Glutamatergic neuron (in vitro differentiated cells): ENCODE measurements around the gene GUCA1C. TPM values are rescaled to one million over a fixed set of nuclear protein-coding genes. Genes with fewer than 3 reads are reported as not detected.

Experiments used
- DNase-seq: peaks from one replicate; pipeline ENCODE4 v3.0.0; 2022
- H3K27ac Mint-ChIP-seq: one replicate; pipeline ENCODE4 v1.8.0; 2020; ENCODE audit warnings: mild to moderate bottlenecking, mixed read lengths, inconsistent platforms; ENCODE audit not compliant: unreplicated experiment
- H3K27me3 Mint-ChIP-seq: one replicate; pipeline ENCODE4 v1.8.0; 2020; ENCODE audit warnings: mild to moderate bottlenecking, moderate library complexity, mixed read lengths, inconsistent platforms; ENCODE audit not compliant: unreplicated experiment
- H3K36me3 Mint-ChIP-seq: one replicate; pipeline ENCODE4 v1.8.0; 2020; ENCODE audit warnings: mild to moderate bottlenecking, mixed read lengths, inconsistent platforms; ENCODE audit not compliant: unreplicated experiment
- H3K4me1 Mint-ChIP-seq: one replicate; pipeline ENCODE4 v1.8.0; 2020; ENCODE audit warnings: mild to moderate bottlenecking, low read depth, mixed read lengths, inconsistent platforms; ENCODE audit not compliant: unreplicated experiment
- H3K4me3 Mint-ChIP-seq: one replicate; pipeline ENCODE4 v1.8.0; 2020; ENCODE audit warnings: mild to moderate bottlenecking, mixed read lengths, inconsistent platforms; ENCODE audit not compliant: unreplicated experiment
- H3K9me3 Mint-ChIP-seq: one replicate; pipeline ENCODE4 v1.8.0; 2020; ENCODE audit warnings: mild to moderate bottlenecking, moderate library complexity, mixed read lengths, inconsistent platforms; ENCODE audit not compliant: unreplicated experiment
- total RNA-seq: library from RNA; stranded (reverse); fragmentation: NEBNext Ultra II Directional; extraction: Animal tissue kit (Norgen Biotek cat#: 25700); gene quantifications from one replicate; pipeline ENCODE4 v1.2.1, GENCODE V29; 2021; ENCODE audit not compliant: unreplicated experiment
- TF ChIP-seq, protein P1 (sequence below): fragments of 200-600 bp; sonication (generic); IDR thresholded peaks from one replicate; pipeline ENCODE4 v1.5.0; 2021; ENCODE audit not compliant: partially characterized antibody, unreplicated experiment

Gene GUCA1C
- total RNA-seq, 1 donor from 2014 or later: not detected

- Mint-ChIP-seq H3K9me3 (no peaks in the 10 kb centered on the region), H3K27ac (no peak overlapping the region), H3K36me3 (no peaks in the 10 kb centered on the region), H3K4me3 (no peak overlapping the region), H3K27me3 (no peaks in the 10 kb centered on the region), H3K4me1 (peaks cover 1% of the 10 kb centered on the region)
- no peak for DNase-seq
- TF ChIP-seq, protein P1, sequence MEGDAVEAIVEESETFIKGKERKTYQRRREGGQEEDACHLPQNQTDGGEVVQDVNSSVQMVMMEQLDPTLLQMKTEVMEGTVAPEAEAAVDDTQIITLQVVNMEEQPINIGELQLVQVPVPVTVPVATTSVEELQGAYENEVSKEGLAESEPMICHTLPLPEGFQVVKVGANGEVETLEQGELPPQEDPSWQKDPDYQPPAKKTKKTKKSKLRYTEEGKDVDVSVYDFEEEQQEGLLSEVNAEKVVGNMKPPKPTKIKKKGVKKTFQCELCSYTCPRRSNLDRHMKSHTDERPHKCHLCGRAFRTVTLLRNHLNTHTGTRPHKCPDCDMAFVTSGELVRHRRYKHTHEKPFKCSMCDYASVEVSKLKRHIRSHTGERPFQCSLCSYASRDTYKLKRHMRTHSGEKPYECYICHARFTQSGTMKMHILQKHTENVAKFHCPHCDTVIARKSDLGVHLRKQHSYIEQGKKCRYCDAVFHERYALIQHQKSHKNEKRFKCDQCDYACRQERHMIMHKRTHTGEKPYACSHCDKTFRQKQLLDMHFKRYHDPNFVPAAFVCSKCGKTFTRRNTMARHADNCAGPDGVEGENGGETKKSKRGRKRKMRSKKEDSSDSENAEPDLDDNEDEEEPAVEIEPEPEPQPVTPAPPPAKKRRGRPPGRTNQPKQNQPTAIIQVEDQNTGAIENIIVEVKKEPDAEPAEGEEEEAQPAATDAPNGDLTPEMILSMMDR: no peak
Measured at GRCh38 chr3:108940568-108941263, 13.0 kb downstream of the GUCA1C start.

DNA sequence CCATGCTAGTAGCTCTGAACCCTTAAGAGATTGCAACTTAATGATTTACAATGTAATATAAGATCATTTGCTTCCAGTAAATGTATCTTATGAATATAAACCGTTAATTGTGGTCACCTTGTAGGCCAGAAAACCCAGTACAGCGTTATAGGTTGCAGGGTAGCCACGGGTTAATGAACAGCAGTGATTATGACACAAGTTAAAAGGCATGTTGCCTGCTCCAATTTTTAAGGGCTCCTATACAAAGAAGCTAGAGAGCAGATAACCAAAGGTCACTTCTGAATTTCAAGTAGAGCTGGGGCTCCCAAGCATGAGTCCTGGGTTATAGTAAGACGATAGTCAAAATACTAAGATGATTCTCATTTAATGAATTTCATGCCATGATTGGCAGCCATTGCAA is 13.5 kb downstream of the GUCA1C start:
- H3K9me3 Mint-ChIP-seq: no peaks in the 10 kb centered on the region
- TF ChIP-seq, protein P1: no peak
- no peak for DNase-seq
- H3K36me3 Mint-ChIP-seq: no peaks in the 10 kb centered on the region
- no peak overlapping the region for H3K4me3 Mint-ChIP-seq
- no peak overlapping the region for H3K27ac Mint-ChIP-seq
- H3K4me1 Mint-ChIP-seq: peaks cover 1% of the 10 kb centered on the region
- H3K27me3 Mint-ChIP-seq: no peaks in the 10 kb centered on the region

DNA sequence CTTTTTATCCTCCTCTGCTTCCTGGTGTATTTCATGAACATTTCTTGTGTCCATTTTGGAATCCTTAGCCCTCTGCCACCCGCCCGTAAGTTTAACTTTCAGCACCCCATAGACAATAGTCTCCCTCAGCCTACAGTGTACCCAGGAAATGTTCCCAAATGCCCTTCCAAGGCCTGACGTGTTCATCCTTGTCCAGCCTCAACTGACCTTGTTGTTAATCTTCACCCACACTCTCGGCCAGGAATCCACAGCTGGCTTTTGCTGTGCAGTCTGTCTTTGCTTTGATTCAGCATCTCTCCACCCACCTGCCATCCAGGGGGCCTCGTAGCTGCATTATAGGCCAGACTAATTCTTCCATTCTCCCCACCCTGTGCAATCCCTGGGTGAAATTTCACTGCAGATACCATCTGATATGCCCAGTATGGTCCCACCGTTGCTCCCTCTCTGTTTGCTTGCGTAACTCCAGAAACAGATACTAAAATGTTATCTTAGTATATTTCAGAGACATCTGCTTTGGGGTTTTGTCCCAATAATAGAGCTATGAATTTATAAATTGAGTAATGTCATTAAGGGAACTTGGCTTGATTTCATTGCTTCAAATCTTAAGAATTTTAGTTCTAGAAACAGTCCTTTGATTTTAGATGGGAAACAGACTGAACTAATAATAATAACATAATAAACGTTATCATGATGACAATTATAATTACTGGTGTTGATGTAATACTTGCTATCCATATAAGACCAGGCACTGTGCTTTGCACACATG is 16.6 kb downstream of the GUCA1C start:
- TF ChIP-seq, protein P1: no peak
- no peaks in the 10 kb centered on the region for H3K9me3 Mint-ChIP-seq
- H3K4me1 Mint-ChIP-seq: peaks cover 1% of the 10 kb centered on the region
- no peaks in the 10 kb centered on the region for H3K36me3 Mint-ChIP-seq
- no peak overlapping the region for H3K27ac Mint-ChIP-seq
- no peak overlapping the region for H3K4me3 Mint-ChIP-seq
- DNase-seq: no peak
- H3K27me3 Mint-ChIP-seq: no peaks in the 10 kb centered on the region

- Mint-ChIP-seq H3K27ac (no peak overlapping the region), H3K27me3 (no peaks in the 10 kb centered on the region), H3K36me3 (peaks cover 5% of the 10 kb centered on the region), H3K9me3 (peaks cover 2% of the 10 kb centered on the region), H3K4me1 (no peaks in the 10 kb centered on the region), H3K4me3 (no peak overlapping the region)
- TF ChIP-seq, protein P1: no peak
- no peak for DNase-seq
Measured at GRCh38 chr3:108931035-108931434, 22.6 kb downstream of the GUCA1C start.

DNA sequence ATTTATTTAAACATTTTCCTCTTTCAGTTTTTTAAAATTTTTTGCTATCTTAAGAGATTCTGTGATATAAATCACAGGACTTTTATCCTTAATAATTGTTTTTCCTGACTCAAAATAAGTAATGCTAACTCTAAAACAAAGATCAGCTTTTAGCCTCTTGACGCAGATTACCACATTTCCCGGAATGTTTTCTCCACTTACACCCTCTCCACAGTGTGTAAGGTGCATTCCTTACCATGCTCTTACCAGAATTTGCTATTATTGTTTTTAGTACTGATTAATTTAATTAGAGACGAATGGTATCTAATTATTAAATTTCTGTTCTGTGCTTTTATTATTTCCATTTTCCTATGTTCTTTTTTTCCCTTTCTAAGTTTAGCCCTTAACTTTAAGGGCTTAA is 34.8 kb downstream of the GUCA1C start:
- H3K4me3 Mint-ChIP-seq: no peak overlapping the region
- no peaks in the 10 kb centered on the region for H3K36me3 Mint-ChIP-seq
- no peaks in the 10 kb centered on the region for H3K27me3 Mint-ChIP-seq
- no peaks in the 10 kb centered on the region for H3K9me3 Mint-ChIP-seq
- no peaks in the 10 kb centered on the region for H3K4me1 Mint-ChIP-seq
- DNase-seq: no peak
- H3K27ac Mint-ChIP-seq: no peak overlapping the region
- TF ChIP-seq, protein P1: no peak
